H1 (cell line): Measurements from ENCODE around the gene NMT1. TPM values are rescaled to one million over a fixed set of nuclear protein-coding genes. Genes with fewer than 3 reads are reported as not detected.

Source experiments
- CBX8 ChIP-seq: fragments of 300-800, 300-1000 bp; sonication (generic); IDR thresholded peaks from 2 replicates; pipeline ENCODE4 v1.7.1; 2016; ENCODE audit warnings: low read depth, low read length, borderline replicate concordance
- CHD1 ChIP-seq: IDR thresholded peaks from 2 replicates; pipeline ENCODE4 v1.6.1; 2012; ENCODE audit warnings: low read depth, low read length, improper control_type of control experiment
- CREB1 ChIP-seq: IDR thresholded peaks from 2 replicates; pipeline ENCODE4 v1.6.1; 2012; ENCODE audit warnings: inconsistent platforms
- CTCF ChIP-seq, 3 experiments: IDR thresholded peaks; 1 replicate in 2 of 3; 2 replicates in 1 of 3; pipeline versions ENCODE4 v1.5.1 to v1.6.1; 2011; ENCODE audit warnings: low read length in 3 of 3, mild to moderate bottlenecking in 3 of 3, inconsistent platforms in 2 of 3, low read depth in 1 of 3, moderate library complexity in 1 of 3; ENCODE audit not compliant: insufficient read depth in 1 of 3; ENCODE audit errors: control extremely low read depth in 1 of 3
- GABPA ChIP-seq: IDR thresholded peaks from 2 replicates; pipeline ENCODE4 v1.6.1; 2011; ENCODE audit warnings: mild to moderate bottlenecking, low read length, moderate library complexity, borderline replicate concordance; ENCODE audit not compliant: insufficient read depth
- JUND ChIP-seq: IDR thresholded peaks from 2 replicates; pipeline ENCODE4 v1.6.1; 2011; ENCODE audit warnings: mild to moderate bottlenecking, improper control_type of control experiment, low read length
- KDM4A ChIP-seq: IDR thresholded peaks from one replicate; pipeline ENCODE4 v1.7.1; 2012; ENCODE audit warnings: low read depth, mild to moderate bottlenecking, moderate library complexity, low read length, inconsistent platforms; ENCODE audit not compliant: severe bottlenecking
- KDM5A ChIP-seq: fragments of 200-600 bp; IDR thresholded peaks from 2 replicates; pipeline ENCODE4 v1.7.1; 2012; ENCODE audit warnings: mild to moderate bottlenecking, low read length, inconsistent platforms, mixed read lengths
- PHF8 ChIP-seq: fragments of 200-600 bp; sonication (generic); conservative IDR thresholded peaks from 2 replicates; pipeline ENCODE4 v1.7.1; 2012; ENCODE audit warnings: low read depth, mild to moderate bottlenecking, inconsistent platforms, low read length, moderate library complexity
- RAD21 ChIP-seq, 2 experiments: IDR thresholded peaks in 1 of 2; conservative IDR thresholded peaks in 1 of 2; 2 replicates each; pipeline ENCODE4 v1.6.1; 2011; ENCODE audit warnings: low read depth in 2 of 2, low read length in 2 of 2, improper control_type of control experiment in 1 of 2, inconsistent platforms in 1 of 2, mild to moderate bottlenecking in 1 of 2, moderate library complexity in 1 of 2
- RBBP5 ChIP-seq: IDR thresholded peaks from 2 replicates; pipeline ENCODE4 v1.7.1; 2012; ENCODE audit warnings: low read depth, mild to moderate bottlenecking, inconsistent platforms, low read length, moderate library complexity, borderline replicate concordance
- TEAD4 ChIP-seq: IDR thresholded peaks from 2 replicates; pipeline ENCODE4 v1.6.1; 2012; ENCODE audit warnings: low read depth, low read length, inconsistent platforms, mixed read lengths
- YY1 ChIP-seq: IDR thresholded peaks from 2 replicates; pipeline ENCODE4 v1.6.1; 2011; ENCODE audit warnings: low read depth, mild to moderate bottlenecking, low read length
- polyA plus RNA-seq, 7 experiments: library from polyadenylated mRNA; depleted of rRNA in 3 of 7; stranded (reverse) in 5 of 7; unstranded in 2 of 7; fragments of >200 nt in 5 of 7; fragments of 200-250 nt in 2 of 7; gene quantifications; 1 replicate in 5 of 7; 2 replicates in 1 of 7; 4 replicates in 1 of 7; pipeline versions ENCODE4 v1.2.1 to v1.2.3, GENCODE V29; 2011 to 2013; ENCODE audit warnings: missing spikeins in 2 of 7, mixed read lengths in 2 of 7
- total RNA-seq: library from RNA; stranded (reverse); fragmentation: NEBNext Ultra II Directional; extraction: Animal tissue kit (Norgen Biotek cat#: 25700); gene quantifications from 2 replicates; pipeline ENCODE4 v1.2.1, GENCODE V29; 2021

NMT1 gene
- total and polyA plus RNA-seq, 2 of the 8 experiments (the other 6 are each of a cell fraction or from before 2014, with no cell fraction given) = 42.9 to 149 TPM

DNA sequence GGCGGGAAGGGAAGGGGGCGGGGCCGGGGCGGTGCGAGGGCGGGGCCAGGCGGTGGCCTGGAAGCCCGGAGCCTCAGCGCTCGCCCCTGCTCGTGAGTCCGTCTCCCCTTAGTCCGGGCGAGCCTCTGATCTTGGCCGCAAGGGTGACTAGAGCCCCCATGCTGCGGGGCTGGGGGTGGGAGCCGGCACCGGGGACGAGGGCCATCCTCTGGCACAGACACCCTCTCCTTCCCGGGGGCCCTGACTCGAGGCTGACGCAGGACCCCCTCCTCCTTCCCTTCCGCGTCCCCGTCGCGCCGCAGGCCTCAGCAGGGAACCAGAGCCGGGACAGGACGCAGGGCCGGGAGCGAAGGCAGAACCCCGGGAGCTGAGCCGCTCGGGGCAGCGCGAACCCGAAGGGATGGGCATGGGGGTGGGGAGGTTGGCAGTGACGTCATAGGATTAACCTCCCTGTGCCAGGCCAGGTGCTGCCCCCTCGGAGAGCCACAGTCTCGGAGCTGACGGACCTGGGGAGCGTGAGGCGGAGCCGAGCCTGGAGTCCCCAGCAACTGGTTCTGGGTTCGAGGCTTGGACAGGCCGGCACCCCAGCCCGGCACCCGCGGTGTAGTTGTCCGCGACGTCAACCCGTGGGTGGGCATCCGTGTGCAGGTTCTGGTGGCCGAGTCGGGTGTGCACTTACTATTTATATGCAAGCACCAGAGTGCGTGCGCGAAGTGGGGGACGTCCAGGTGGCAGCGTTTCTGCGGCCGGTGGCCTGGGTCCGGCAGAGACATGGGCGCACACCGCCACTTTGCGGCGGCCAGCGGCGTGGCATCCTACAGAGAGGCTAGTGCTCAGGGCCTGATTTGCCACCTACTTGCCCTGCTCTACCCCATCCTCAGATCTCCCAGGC, 71.7 kb downstream of the NMT1 start (continued):
- peak; percentile 77 to 82 for TF ChIP-seq RAD21 (IDR thresholded peaks at IDR 0.05 in 1 of 2, conservative IDR thresholded peaks at IDR 0.05 in 1 of 2; ENCODE audit: low read depth in 2 of 2, low read length in 2 of 2)
- TF ChIP-seq KDM5A = no peak
- TF ChIP-seq CBX8 = no peak
- no peak for TF ChIP-seq CHD1
- TF ChIP-seq YY1 = no peak
- TF ChIP-seq TEAD4 = no peak
- no peak for TF ChIP-seq GABPA
- TF ChIP-seq CTCF (IDR thresholded peaks at IDR 0.05; ENCODE audit: control extremely low read depth in 1 of 3, insufficient read depth in 1 of 3, low read depth in 1 of 3, low read length in 3 of 3) = peak; percentile 81 to 93 (median 89)
- peak; percentile 74 for TF ChIP-seq JUND
- TF ChIP-seq PHF8 = 0 out of 2 replicates have a peak, but pooled peaks have one; percentile 11
- TF ChIP-seq KDM4A = peak; percentile 58
- 0 out of 2 replicates have a peak, but pooled peaks have one; percentile 26 for TF ChIP-seq RBBP5
- peak; percentile 86 for TF ChIP-seq CREB1
